ENCODE results near the gene ZNF177.
"Not testable (repeated sequence)": the region's sequence is repeated elsewhere in the genome, so short reads cannot be mapped to it uniquely, and the experiment has no call there.

The ZNF177 gene

DNA sequence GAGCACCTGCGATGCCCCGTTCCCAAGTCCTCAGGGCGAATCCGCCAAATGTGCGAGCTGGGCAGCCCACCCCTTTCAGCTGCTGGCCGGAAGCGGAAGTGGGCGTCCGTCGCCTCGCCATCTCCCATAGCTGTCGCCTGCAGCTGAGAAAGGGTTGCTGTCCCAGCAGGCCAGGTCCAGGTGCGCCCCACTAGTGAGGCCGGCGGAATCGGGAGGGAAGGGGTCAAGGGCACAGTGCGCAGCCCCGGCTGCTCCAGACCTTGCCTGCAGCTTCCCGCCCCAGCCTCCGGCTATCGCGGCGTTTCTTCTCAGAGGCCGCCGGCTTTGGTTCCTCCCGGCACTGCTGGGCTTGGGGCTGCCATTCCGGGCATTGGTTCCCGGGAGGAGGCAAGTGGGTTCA, at the start of gene ZNF177:
Gene ZNF177 (plus strand): TSS at position 109 of the 400 bp plus-strand sequence. CDS start 15,299 bp downstream, outside the sequence.
- Histone ChIP-seq H3K27ac (no peak within 1 kb of the TSS), H3K27me3 (ENCODE audit: control insufficient read depth, insufficient read depth, low read length) (no peaks in the 10 kb centered on the region), H3K36me3 (ENCODE audit: control insufficient read depth, insufficient read depth, low read length) (peaks cover 2% of the 10 kb centered on the region), H3K4me1 (no peaks in the 10 kb centered on the region), H3K79me2 (no peaks in the 10 kb centered on the region), H3K9ac (no peak within 1 kb of the TSS), H2AFZ (no peak within 1 kb of the TSS), H3K4me3 (ENCODE audit: low read depth, low read length) (peak within 1 kb of the TSS; percentile 22), H3K9me3 (ENCODE audit: control insufficient read depth, low read length) (peaks cover 4% of the 10 kb centered on the region), H3K4me2 (ENCODE audit: low read length) (peak within 1 kb of the TSS; percentile 38)
- TF ChIP-seq, protein P1, sequence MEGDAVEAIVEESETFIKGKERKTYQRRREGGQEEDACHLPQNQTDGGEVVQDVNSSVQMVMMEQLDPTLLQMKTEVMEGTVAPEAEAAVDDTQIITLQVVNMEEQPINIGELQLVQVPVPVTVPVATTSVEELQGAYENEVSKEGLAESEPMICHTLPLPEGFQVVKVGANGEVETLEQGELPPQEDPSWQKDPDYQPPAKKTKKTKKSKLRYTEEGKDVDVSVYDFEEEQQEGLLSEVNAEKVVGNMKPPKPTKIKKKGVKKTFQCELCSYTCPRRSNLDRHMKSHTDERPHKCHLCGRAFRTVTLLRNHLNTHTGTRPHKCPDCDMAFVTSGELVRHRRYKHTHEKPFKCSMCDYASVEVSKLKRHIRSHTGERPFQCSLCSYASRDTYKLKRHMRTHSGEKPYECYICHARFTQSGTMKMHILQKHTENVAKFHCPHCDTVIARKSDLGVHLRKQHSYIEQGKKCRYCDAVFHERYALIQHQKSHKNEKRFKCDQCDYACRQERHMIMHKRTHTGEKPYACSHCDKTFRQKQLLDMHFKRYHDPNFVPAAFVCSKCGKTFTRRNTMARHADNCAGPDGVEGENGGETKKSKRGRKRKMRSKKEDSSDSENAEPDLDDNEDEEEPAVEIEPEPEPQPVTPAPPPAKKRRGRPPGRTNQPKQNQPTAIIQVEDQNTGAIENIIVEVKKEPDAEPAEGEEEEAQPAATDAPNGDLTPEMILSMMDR (IDR thresholded peaks at IDR 0.05): no peak

DNA sequence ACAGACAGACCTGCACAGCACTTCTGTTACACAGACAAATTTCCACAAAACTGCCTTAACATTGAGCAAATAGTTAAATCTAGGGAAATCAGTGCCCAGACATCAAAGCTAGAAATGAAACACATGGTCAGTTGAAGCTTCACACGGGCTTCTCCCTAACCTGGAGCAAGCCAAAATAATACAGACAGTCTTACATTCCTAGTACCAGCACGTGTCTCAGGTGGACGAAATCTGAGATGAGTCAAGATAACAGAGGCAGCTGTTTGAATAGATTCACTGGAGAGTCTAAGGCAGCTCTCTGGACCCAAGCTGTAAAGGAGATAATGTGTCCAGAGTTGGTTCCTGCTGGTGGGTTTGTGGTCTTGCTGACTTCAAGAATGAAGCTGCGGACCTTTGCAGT, 49.1 kb upstream of the ZNF177 start:
- no peak overlapping the region for H3K9ac ChIP-seq
- no peaks in the 10 kb centered on the region for H3K4me1 ChIP-seq
- TF ChIP-seq, protein P1 (IDR thresholded peaks at IDR 0.05): no peak
- H3K9me3 ChIP-seq (ENCODE audit: control insufficient read depth, low read length): no peaks in the 10 kb centered on the region
- no peak overlapping the region for H2AFZ ChIP-seq
- H3K4me2 ChIP-seq (ENCODE audit: low read length): no peak overlapping the region
- H3K27me3 ChIP-seq (ENCODE audit: control insufficient read depth, insufficient read depth, low read length): no peaks in the 10 kb centered on the region
- H3K36me3 ChIP-seq (ENCODE audit: control insufficient read depth, insufficient read depth, low read length): no peaks in the 10 kb centered on the region
- H3K4me3 ChIP-seq (ENCODE audit: low read depth, low read length): no peak overlapping the region
- no peaks in the 10 kb centered on the region for H3K79me2 ChIP-seq
- H3K27ac ChIP-seq: no peak overlapping the region

DNA sequence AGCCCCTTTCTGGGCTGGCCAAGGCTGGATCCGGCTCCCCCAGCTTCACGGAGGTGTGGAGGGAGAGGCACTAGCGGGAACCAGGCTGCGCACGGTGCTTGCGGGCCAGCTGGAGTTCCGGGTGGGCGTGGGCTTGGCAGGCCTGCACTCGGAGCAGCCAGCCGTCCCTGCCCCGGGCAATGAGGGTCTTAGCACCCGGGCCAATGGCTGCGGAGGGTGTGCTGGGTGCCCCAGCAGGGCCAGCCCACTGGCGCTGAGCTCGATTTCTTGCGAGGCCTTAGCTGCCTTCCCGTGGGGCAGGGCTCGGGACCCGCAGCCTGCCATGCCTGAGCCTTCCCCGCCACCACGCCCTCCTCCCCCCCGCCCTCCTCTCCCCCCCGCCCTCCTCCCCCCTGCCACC, 41.5 kb upstream of the ZNF177 start:
- H2AFZ ChIP-seq: no peak overlapping the region
- no peaks in the 10 kb centered on the region for H3K27me3 ChIP-seq (ENCODE audit: control insufficient read depth, insufficient read depth, low read length)
- TF ChIP-seq, protein P1 (IDR thresholded peaks at IDR 0.05): no peak
- H3K79me2 ChIP-seq: no peaks in the 10 kb centered on the region
- no peaks in the 10 kb centered on the region for H3K36me3 ChIP-seq (ENCODE audit: control insufficient read depth, insufficient read depth, low read length)
- no peak overlapping the region for H3K4me2 ChIP-seq (ENCODE audit: low read length)
- no peaks in the 10 kb centered on the region for H3K4me1 ChIP-seq
- no peak overlapping the region for H3K27ac ChIP-seq
- H3K9ac ChIP-seq: no peak overlapping the region
- no peaks in the 10 kb centered on the region for H3K9me3 ChIP-seq (ENCODE audit: control insufficient read depth, low read length)
- H3K4me3 ChIP-seq (ENCODE audit: low read depth, low read length): no peak overlapping the region

DNA sequence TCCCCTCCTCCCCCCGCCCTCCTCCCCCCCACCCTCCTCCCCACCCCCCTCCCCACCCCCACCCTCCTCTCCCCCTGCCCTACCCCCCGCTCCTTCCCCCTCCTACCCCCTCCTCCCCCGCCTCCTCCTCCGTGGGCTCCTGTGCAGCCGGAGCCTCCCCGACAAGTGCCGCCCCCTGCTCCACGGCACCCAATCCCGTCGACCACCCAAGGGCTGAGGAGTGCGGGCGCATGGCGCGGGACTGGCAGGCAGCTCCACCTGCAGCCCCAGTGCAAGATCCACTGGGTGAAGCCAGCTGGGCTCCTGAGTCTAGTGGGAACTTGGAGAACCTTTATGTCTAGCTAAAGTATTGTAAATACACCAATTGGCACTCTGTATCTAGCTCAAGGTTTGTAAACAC, 41.1 kb upstream of the ZNF177 start:
- not testable (repeated sequence) for H2AFZ ChIP-seq; H3K9me3 ChIP-seq (ENCODE audit: control insufficient read depth, low read length); H3K27me3 ChIP-seq (ENCODE audit: control insufficient read depth, insufficient read depth, low read length); H3K4me1 ChIP-seq; H3K36me3 ChIP-seq (ENCODE audit: control insufficient read depth, insufficient read depth, low read length); H3K27ac ChIP-seq; H3K4me3 ChIP-seq (ENCODE audit: low read depth, low read length); H3K4me2 ChIP-seq (ENCODE audit: low read length); H3K79me2 ChIP-seq; H3K9ac ChIP-seq

DNA sequence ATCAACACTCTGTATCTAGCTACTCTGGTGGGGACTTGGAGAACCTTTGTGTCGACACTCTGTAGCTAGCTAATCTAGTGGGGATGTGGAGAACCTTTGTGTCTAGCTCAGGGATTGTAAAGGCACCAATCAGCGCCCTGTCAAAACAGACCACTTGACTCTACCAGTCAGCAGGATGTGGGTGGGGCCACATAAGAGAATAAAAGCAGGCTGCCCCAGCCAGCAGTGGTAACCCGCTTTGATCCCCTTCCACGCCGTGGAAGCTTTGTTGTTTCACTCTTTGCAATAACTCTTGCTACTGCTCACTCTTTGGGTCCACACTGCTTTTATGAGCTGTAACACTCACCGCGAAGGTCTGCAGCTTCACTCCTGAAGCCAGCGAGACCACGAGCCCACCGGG, 40.6 kb upstream of the ZNF177 start:
- H3K27me3 ChIP-seq (ENCODE audit: control insufficient read depth, insufficient read depth, low read length); H2AFZ ChIP-seq; H3K9ac ChIP-seq; H3K4me1 ChIP-seq; H3K79me2 ChIP-seq; H3K4me2 ChIP-seq (ENCODE audit: low read length); H3K4me3 ChIP-seq (ENCODE audit: low read depth, low read length); H3K9me3 ChIP-seq (ENCODE audit: control insufficient read depth, low read length); H3K27ac ChIP-seq; H3K36me3 ChIP-seq (ENCODE audit: control insufficient read depth, insufficient read depth, low read length): not testable (repeated sequence)

DNA sequence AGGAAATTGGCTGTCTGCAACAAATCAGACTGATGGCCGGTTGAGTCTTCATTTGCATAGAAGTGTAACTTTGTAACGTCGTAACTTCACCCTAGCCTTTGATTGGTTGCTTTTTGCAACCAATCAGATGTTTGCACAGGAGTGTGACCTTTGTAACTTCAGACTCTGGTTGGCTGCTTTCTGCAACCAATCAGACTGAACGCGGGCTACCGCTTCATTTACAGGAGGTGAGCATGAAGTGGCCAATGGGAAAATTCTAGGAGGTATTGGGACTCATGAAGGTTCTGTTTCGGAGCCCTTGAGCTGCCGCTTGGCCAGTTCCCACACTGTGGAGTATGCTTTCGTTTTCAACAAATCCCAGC, 39.3 kb upstream of the ZNF177 start:
- Histone ChIP-seq H3K4me1 (no peaks in the 10 kb centered on the region), H3K27me3 (ENCODE audit: control insufficient read depth, insufficient read depth, low read length) (no peaks in the 10 kb centered on the region), H3K4me3 (ENCODE audit: low read depth, low read length) (peak overlapping the region; percentile 95), H3K36me3 (ENCODE audit: control insufficient read depth, insufficient read depth, low read length) (no peaks in the 10 kb centered on the region), H3K9ac (no peak overlapping the region), H3K9me3 (ENCODE audit: control insufficient read depth, low read length) (no peaks in the 10 kb centered on the region), H3K27ac (peak overlapping the region; percentile 84), H3K79me2 (peaks cover 2% of the 10 kb centered on the region), H3K4me2 (ENCODE audit: low read length) (peak overlapping the region; percentile 85), H2AFZ (peak overlapping the region; percentile 98)
- TF ChIP-seq, protein P1 (IDR thresholded peaks at IDR 0.05): no peak

All from parathyroid adenoma (tissue), 2 donors.